ENCODE data around the gene CAMTA2.

The CAMTA2 gene

DNA sequence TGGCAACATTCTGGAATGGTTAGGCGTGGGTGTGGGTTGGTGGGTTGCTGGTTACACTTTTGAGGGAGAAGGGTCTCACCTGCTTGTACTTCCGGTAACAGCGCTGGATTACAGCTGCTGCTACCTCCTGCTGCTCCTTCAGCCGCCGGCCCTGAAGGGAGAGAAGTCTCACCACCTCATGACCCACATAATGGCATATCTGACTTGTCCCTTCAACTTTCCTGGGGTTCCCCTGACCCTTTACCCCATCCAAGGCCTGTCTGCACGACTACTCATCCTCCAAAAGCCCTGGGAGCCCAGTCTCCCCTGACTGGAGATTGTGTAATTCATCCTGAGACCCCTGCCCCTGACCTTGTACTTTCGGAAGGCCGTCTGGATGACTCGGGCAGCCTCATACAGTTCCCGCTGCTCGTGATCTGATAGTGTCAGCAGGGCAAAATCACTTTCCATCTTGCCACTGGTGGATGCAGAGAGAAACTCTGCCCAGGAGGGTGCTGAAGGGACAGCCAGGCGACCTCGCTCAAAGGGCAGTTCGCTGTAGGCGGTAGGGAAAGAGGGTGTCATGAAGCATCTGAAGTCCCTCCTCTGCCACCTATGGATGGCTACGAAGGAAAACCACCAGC is 17.8 kb downstream of the CAMTA2 start:
- H3K27me3 ChIP-seq (ENCODE audit: insufficient read depth, poor library complexity, severe bottlenecking): no peaks in the 10 kb centered on the region
- peak overlapping the region; percentile 91 for H3K27ac ChIP-seq (replicated peaks)
- no peak overlapping the region for H3K4me3 ChIP-seq (replicated peaks; ENCODE audit: insufficient read depth, low read length)
- TF ChIP-seq, protein P1, sequence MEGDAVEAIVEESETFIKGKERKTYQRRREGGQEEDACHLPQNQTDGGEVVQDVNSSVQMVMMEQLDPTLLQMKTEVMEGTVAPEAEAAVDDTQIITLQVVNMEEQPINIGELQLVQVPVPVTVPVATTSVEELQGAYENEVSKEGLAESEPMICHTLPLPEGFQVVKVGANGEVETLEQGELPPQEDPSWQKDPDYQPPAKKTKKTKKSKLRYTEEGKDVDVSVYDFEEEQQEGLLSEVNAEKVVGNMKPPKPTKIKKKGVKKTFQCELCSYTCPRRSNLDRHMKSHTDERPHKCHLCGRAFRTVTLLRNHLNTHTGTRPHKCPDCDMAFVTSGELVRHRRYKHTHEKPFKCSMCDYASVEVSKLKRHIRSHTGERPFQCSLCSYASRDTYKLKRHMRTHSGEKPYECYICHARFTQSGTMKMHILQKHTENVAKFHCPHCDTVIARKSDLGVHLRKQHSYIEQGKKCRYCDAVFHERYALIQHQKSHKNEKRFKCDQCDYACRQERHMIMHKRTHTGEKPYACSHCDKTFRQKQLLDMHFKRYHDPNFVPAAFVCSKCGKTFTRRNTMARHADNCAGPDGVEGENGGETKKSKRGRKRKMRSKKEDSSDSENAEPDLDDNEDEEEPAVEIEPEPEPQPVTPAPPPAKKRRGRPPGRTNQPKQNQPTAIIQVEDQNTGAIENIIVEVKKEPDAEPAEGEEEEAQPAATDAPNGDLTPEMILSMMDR (IDR thresholded peaks at IDR 0.05; ENCODE audit: insufficient read depth, low read length): no peak
- TF ChIP-seq, protein P2, sequence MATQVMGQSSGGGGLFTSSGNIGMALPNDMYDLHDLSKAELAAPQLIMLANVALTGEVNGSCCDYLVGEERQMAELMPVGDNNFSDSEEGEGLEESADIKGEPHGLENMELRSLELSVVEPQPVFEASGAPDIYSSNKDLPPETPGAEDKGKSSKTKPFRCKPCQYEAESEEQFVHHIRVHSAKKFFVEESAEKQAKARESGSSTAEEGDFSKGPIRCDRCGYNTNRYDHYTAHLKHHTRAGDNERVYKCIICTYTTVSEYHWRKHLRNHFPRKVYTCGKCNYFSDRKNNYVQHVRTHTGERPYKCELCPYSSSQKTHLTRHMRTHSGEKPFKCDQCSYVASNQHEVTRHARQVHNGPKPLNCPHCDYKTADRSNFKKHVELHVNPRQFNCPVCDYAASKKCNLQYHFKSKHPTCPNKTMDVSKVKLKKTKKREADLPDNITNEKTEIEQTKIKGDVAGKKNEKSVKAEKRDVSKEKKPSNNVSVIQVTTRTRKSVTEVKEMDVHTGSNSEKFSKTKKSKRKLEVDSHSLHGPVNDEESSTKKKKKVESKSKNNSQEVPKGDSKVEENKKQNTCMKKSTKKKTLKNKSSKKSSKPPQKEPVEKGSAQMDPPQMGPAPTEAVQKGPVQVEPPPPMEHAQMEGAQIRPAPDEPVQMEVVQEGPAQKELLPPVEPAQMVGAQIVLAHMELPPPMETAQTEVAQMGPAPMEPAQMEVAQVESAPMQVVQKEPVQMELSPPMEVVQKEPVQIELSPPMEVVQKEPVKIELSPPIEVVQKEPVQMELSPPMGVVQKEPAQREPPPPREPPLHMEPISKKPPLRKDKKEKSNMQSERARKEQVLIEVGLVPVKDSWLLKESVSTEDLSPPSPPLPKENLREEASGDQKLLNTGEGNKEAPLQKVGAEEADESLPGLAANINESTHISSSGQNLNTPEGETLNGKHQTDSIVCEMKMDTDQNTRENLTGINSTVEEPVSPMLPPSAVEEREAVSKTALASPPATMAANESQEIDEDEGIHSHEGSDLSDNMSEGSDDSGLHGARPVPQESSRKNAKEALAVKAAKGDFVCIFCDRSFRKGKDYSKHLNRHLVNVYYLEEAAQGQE (IDR thresholded peaks at IDR 0.05; ENCODE audit: insufficient replicate concordance, low read depth): peak; percentile 44
- DNase-seq (ENCODE audit: low read depth in 1 of 2, low spot score in 1 of 2): no peak

DNA sequence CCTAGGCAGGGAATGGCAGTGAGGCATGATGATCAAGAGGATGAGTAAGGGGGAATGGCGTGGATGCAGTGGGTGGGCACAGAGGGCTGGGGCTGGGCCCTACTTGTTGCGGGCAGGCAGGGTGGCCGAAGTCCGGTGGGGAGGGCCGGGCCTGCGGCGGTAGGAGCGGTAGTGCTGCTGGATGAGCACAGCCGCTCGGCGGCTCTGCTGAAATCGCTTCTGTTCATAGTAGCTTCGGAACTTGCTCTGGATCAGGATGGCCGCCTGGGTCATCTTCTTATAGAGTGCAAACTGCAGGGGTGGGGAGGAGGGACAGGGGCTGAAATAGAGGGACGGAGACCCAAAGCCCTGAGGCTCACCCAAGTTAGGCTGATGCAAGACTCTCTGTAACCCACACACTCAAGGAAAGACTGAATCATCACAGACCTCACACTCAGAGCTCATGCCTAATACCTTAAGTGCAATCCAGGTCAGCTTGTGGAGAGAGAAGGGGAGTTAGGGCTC is 18.4 kb downstream of the CAMTA2 start:
- Histone ChIP-seq H3K27ac (replicated peaks) (peak overlapping the region; percentile 91), H3K27me3 (ENCODE audit: insufficient read depth, poor library complexity, severe bottlenecking) (no peaks in the 10 kb centered on the region), H3K4me3 (replicated peaks; ENCODE audit: insufficient read depth, low read length) (no peak overlapping the region)
- TF ChIP-seq, protein P1 (IDR thresholded peaks at IDR 0.05; ENCODE audit: insufficient read depth, low read length): no peak
- no peak for TF ChIP-seq GABPA (IDR thresholded peaks at IDR 0.05; ENCODE audit: low read depth)
- no peak for TF ChIP-seq SPI1 (IDR thresholded peaks at IDR 0.05; ENCODE audit: borderline replicate concordance, low read depth)
- no peak for TF ChIP-seq POLR2AphosphoS5 (IDR thresholded peaks at IDR 0.05; ENCODE audit: low read depth)
- TF ChIP-seq, protein P2 (IDR thresholded peaks at IDR 0.05; ENCODE audit: insufficient replicate concordance, low read depth): no peak
- peak; percentile 15 to 73 for DNase-seq (ENCODE audit: low read depth in 1 of 2, low spot score in 1 of 2)

DNA sequence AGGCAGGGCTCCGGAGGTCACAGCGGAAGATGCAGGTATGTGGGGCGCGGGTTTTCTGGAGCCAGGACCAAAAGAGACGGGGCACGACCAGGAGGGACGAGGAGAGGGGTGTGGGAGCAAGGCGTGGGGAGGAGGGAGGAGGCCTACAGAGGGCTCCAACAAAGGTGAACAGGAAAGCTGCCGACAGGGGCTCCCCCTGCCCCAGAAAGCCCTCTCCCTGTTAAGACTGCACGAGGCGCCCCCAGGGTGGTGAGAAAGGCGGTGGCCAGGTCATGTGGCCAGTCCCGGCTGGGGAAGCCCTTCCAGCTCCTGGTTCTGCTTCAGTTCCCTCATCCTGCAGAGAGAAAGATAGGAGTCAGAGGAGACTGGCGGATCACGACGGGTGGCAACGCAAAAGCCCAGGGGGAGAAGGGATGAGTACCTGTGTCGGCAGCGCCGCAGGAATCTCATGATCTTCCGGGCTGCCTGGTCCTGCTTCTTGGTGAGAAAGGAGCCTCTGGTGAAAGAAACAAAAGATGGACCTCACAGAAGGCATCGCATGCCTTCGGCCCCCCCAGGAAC is 18.9 kb downstream of the CAMTA2 start:
- peak overlapping the region; percentile 58 for H3K4me3 ChIP-seq (replicated peaks; ENCODE audit: insufficient read depth, low read length)
- H3K27me3 ChIP-seq (ENCODE audit: insufficient read depth, poor library complexity, severe bottlenecking): no peaks in the 10 kb centered on the region
- no peak for DNase-seq (ENCODE audit: low read depth in 1 of 2, low spot score in 1 of 2)
- H3K27ac ChIP-seq (replicated peaks): peak overlapping the region; percentile 91
- TF ChIP-seq, protein P2 (IDR thresholded peaks at IDR 0.05; ENCODE audit: insufficient replicate concordance, low read depth): no peak

Measured in HL-60 (cell line).